Measurements from ENCODE around the gene SERPINB3.
A peak's percentile ranks its signal among the peaks of the same experiment; 100 is the strongest.
"Not testable (repeated sequence)": the region's sequence is repeated elsewhere in the genome, so short reads cannot be mapped to it uniquely, and the experiment has no call there.

The SERPINB3 gene

DNA sequence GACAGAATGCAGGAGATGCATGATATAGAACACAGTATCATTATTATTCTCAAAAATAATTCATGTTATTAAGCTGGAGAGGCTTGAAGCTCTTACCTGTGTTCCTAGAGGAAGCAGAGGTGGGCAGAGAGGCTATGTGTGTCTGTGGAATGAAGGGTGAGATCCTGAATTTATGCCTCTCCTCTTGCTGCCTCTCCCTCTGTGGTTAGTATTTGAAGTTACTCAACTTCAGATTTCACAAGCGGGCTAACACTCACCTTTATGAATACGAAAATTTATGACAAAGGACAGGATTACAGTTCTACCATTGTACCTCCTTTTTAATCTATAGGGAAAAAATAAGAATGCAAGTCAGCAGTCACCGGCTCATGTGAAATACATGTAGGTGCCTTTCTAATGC, at the start of gene SERPINB3:
TSS of gene SERPINB3 (minus strand) at position 144 of the 400 bp plus-strand sequence. CDS start 677 bp downstream, outside the sequence.
- DNase-seq (ENCODE audit: insufficient read length, low spot score); FAIRE-seq: not testable (repeated sequence)

DNA sequence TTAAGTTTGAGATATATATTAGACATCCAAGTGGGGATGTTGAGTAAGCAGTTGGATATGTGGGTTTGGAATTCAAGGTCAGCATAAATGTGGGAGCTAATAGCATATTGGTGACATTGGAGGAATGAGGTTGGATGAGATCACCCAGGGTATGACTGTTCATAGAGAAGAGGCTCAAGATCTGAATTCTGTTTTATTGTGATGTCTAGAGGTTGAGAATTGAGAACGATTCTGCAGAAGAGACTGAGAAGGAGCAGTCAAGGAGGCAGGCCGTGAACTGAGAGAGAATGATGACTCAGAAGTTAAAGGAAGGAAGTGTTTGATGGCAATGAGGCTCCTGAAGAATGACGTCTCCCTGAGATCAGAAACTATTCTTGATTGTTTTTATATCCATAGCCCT, 47.0 kb upstream of the SERPINB3 start:
- no peak for FAIRE-seq

DNA sequence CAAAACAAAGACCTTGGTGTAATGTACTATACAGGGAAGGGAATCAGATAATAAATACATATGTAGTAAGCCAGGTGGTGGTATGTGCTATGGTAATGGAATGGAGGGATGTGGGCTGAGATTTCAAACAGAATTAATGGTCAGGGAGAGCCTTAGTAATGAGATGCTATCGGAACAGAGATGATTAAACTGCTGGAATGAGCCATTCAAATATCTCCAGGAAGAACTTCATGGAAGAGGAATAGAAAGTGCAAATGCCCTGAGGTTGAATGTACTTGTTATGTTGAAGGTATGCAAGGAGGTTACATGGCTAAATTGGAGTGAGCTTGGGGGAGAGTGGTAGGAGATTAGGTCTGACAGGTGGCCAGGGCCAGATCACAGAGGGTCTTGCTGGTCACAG, 46.1 kb upstream of the SERPINB3 start:
- DNase-seq (ENCODE audit: insufficient read length, low spot score) (no peak), FAIRE-seq (no peak)

More for the DNA sequence above, 47.0 kb upstream of the SERPINB3 start:
- peak; percentile 7 for DNase-seq (ENCODE audit: insufficient read length, low spot score)

DNA sequence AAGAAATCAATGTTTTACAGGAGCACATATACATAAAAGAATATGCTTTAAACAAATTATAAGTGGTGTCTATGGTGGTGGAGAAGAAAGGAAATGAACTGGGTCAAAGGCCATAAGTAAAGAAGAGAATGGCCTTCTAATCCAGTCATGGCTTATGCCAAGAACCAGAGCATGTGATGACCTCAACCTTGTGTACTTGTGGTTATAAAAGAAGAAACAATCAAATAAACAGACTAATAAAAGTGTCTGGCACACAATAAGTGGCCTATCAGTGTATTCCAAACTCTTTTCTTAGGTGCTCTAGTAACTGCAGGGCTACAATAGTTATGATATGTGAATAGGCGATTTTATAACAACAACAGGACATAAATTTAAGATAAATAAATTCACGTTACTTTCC, 43.7 kb upstream of the SERPINB3 start:
- DNase-seq (ENCODE audit: insufficient read length, low spot score) (no peak), FAIRE-seq (no peak)

DNA sequence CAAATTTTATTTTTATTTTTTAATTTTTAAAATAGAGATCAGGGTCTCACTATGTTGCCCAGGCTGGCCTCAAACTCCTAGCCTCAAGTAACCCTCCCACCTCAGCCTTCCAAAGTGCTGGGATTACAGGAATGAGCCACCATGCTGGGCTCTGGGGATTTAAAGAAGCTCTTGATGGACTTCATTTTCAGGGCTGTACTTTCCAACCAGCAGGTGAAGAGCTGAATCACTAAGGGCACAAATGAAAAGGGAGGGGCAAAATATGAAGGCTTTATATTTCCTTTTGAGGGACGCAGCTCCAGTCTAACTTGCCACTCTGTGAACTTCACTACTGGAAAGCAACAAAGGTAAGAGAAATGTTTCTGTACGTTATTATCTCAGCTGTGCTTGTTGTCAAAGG, 41.0 kb upstream of the SERPINB3 start, which contains the start of gene SERPINB11:
TSS of gene SERPINB11 (plus strand) at position 301 of the 400 bp plus-strand sequence. CDS start 7,234 bp downstream, outside the sequence.
- FAIRE-seq (no peak), DNase-seq (ENCODE audit: insufficient read length, low spot score) (no peak)

DNA sequence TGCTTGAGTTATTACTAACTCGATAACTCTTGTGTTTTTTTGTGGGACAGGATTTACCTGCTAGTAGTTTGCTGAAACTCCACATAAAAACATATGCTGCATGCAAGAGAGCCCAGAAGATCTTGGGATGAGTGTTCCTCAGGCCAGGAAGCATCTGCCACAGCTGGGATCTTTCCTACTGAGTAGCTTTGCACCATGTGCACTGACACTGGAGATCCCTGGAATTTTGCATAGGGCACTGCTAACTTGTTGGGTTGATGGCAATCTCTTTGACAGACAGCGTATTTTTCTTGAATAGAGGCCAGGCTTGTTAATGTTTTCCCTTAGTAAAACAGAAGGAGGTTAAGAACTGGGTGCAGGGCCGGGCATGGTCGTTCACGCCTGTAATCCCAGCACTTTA, 40.3 kb upstream of the SERPINB3 start:
- DNase-seq (ENCODE audit: insufficient read length, low spot score) (no peak), FAIRE-seq (no peak)

DNA sequence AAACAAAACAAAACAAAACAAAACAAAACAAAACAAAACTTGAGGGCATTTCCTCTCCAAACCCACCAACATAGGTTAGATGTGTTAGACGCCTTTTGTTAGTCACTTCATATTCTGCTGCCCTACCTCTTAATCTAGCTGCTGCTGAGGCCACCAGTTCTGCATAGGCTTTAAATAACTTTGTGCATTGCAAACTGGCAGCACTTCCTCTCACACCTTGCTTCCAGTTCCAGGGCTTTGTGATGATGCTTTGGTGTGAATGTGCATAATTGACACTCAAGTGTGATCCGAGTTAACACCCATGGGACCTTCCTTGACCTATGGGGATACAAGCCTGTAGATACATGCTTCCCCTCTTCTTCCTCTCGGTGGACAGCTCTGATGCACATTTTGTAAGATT, 38.8 kb upstream of the SERPINB3 start:
- FAIRE-seq (no peak), DNase-seq (ENCODE audit: insufficient read length, low spot score) (no peak)

DNA sequence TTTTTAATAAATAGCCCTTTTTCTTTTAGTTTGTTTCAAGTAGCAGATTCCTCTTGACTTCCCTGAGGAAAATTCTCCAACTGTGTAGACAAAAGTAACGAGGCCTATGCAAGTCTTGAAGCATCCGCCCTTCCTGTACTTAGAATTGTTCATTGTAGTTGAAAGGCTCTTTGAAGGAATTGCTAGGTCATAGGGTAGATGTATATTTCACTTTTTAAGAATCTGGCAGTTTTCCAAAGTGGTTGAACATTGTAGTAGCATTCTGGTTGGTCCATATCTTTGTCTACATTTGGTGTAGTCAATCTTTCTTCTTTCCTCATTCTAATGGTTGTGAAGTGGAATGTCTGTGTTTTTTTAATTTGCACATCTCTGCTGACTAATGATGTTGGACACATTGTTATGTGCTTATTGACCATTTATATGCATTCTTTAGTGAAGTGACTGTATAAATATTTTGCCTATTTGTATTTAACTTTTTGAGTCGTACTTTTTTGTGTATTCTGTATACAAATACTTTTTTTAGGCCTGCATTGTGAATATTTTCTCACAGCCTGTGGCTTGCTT, 35.5 kb upstream of the SERPINB3 start:
- FAIRE-seq (no peak), DNase-seq (ENCODE audit: insufficient read length, low spot score) (no peak)

DNA sequence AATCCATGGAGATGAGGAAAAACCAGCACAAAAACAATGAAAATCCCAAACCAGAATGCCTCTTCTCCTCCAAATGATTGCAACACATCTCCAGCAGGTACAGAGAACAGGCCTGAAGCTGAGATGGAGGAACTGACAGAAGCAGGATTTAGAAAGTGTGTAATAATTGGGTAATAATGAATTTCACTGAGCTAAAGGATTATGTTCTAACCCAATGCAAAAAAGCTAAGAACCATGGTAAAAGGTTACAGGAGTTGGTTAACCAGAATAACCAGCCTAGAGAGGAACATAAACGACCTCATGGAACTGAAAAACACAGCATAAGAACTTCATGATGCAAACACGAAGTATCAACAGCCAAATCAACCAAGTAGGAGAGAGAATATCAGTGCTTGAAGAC, 27.4 kb upstream of the SERPINB3 start:
- FAIRE-seq = no peak

DNA sequence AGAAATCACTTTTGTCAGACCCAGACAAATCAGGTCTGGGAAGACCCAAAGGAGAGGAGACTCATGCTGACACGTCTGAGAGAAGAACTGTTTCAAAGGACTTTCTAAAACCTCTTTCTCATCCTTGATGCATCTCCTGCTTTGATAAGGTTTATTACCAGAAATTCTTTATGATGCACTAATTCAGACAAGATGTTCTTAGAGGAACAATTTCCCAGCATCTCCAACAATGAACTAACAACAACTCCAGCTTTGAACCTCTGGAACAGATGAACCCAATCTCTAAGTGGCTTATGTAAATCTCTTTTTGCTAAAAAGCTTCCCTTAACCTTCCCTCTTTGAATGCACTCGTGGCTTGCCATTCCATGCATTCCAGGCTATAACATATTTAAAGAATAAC, 25.2 kb upstream of the SERPINB3 start:
- no peak for DNase-seq (ENCODE audit: insufficient read length, low spot score)
- FAIRE-seq = no peak

More for the DNA sequence above, 27.4 kb upstream of the SERPINB3 start:
- no peak for DNase-seq (ENCODE audit: insufficient read length, low spot score)

DNA sequence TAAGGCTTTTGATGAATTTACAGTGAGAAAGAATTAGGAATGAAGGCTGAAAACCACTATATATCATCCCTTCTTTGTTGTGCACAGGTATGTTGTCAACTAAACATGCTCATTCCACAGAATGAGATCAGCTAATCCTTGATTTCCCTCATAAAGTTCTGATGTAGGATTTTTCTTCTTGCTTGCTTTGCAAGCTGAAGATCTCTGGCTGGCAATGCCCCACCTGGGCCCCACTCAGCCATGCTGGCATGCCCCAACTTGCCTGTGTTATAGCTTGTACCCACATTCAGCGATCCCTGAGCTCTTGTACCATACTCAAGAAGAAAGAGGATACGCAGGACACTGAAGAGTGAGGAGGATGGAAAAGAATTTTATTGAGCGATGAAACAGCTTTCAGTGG, 23.0 kb upstream of the SERPINB3 start:
- no peak for FAIRE-seq
- DNase-seq (ENCODE audit: insufficient read length, low spot score) = no peak

DNA sequence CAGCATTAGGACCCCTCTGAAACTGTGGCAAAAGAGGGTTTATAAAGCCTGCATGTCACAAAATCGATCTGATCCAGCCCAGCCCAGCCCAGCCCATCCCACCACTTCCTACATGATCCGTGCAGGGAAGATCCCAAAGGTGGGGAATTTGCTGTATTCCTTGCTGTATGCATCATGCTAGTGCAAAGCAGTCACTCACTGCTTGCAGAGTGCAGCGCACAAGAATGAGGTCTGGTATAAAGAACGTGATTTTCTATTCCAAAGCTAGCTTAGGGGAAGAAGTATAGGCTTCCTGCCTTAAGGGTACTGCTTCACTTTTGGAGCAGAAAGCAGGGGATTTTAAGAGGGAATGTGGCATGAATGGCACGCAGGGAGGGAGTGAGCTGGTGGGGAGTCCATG, 22.2 kb upstream of the SERPINB3 start:
- FAIRE-seq = no peak
- DNase-seq (ENCODE audit: insufficient read length, low spot score) = no peak

DNA sequence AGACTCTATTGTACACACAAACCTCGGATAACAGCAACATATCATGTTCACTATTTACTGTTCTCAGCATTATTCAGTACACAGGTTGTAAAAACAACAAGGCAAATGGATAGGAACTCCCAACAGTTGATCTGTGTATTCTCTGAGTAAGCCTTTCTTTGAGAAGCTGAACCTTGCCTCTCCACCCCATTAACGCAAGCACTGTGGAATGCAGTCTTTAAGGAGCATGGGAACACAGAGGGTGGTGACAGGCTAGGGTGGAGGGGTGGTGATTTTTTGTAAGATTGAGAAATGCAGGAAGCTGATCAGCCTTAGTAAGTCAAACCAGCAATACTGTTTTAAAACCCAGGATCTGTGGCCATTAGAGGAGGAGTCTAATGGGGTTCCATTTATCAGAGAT, 21.5 kb upstream of the SERPINB3 start:
- FAIRE-seq = no peak
- peak; percentile 25 for DNase-seq (ENCODE audit: insufficient read length, low spot score)

DNA sequence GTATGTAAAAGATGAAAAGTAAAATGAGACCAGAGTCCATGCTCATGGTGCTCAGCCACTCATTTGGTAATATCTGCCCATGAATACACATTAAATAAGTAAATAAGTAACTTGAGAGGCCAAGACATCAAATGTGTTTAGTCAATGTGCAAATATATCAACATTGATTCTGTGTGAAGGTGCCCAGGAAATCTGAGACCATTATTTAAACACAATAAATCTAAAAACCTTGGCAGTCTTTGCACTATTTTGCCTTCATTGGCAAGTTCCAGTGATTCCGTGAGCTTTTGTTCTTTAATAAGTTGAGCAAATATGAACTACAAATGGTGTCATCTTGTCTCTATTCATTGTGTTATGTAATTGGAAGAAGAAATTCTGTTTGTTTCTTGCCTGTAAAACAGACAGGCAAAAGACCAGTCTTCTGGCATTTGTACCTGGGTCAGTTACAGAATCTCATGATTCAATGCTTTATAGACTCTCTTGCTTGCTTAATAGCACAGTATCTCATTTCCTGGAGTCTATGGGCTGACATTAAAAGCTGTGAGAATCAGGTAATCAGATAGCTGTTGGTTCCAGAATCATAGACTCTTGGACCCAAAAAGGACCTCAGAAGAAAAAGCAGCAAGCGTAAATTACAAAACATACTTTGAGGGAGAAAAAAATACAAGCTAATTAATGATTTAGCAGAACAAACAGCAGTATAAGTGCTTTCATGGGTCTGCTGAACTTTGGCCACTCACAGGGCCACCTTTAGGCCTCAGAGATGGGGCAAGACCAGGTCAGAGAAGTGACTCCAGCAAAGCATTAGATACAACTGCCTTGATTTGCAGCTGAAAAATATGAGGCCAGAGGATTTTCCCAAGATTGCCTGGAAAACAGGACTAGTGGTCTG, 20.0 kb upstream of the SERPINB3 start:
- DNase-seq (ENCODE audit: insufficient read length, low spot score) (no peak), FAIRE-seq (no peak)

DNA sequence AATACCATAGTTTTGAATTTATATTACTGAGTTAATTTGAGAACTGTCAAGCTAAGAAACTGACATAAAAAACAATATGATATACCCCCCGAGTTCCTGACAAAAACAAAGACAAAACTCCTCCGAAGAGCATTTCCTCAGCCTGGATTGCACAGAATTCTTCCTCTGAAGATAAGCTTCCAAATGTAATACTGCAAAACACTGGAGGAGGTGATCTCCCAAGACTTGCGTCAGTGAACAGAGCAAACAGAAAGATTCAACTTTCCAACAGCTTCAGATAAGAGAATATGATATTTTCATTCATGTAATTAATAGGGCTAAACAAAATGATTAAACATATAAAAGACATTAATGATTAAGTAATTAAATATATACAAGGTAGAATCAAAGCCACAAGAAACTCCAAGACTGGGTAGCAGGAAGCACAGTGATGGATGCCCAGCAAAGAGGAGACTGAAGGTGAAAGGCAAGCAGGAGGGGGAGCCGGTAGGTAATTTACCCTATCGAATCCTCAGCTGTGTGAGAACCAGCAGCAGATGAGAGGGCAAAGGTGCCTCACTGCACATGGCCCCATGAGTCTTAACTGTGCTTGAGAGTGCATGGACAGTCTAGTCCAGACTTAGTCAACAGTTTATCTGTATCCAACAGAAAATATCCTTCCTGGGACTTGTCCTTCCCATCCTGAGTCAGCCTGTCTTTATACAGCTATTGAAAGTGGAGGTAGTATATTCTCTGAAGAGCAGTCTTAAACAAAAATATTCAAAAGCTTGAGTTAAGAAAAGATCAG, 18.3 kb upstream of the SERPINB3 start:
- DNase-seq (ENCODE audit: insufficient read length, low spot score) (no peak), FAIRE-seq (no peak)

DNA sequence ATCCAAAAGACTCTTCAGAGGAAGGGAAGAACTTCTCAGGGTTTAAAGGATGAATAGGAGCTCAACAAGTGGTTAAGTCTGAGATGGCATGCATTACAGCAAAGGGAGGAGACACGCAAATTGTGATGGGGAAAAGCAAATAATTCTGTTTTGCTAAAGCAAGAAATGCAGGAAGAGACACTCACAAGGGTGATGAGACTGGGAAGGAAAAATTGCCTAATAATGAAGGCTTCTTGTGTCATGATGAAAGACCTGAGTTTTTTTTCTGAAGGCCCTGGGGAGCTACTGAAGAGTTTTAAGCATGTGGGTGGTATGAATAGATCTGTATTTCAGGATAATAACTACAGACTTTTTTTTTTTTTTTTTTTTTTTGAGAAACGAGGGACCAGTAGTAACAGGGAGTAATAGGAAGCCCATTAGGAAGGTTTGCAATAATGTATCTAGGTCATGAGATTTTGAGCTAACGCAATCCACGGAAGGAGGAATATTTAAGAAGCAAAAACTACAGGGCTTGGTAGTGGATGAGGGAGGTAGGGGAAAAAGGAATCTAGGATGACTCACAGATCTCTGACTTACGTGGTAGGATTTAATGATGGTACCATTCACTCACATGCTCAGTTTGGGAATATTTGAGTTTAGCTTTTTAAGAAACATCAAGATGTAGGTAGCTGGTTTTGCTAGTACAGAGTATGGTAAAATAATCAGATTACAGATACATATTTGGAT, 16.0 kb upstream of the SERPINB3 start:
- no peak for DNase-seq (ENCODE audit: insufficient read length, low spot score)

DNA sequence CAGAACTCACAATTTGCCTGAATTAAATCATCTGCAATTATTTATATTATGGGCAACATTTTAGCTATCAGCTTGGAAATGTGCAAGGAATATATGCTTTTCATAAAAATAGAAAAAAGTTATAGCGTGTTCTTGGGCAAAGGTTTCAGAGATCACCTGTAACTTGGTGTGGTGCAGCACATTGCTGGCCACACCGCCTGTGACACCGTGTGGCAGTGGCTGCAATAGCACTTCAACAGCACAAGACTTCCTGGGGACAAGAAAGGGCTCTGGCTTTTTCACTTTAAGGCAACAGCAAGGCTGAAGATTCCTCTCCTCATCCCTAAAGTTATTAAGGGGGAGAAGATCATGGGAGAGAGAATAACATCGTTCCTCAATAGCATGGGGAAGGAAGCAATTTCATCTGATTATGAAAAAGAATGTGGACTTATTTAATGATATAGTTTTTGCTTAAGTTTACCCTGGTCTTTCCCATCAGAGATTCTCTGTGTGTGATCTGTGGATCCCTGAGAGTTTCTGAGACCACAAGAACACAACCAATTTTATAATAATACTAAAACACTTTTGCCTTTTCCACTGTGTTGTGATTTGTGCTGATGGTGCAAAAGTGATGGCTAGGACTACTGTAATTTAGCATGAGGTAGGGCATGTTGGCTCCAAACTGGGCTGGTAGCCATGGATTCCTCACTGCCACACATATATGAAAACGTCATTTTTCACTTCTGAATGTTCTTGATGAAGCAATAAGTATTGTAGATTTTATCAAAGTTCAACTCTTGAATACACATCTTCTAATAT, 15.0 kb upstream of the SERPINB3 start:
- FAIRE-seq (no peak), DNase-seq (ENCODE audit: insufficient read length, low spot score) (no peak)

More for the DNA sequence above, 16.0 kb upstream of the SERPINB3 start:
- FAIRE-seq = no peak

DNA sequence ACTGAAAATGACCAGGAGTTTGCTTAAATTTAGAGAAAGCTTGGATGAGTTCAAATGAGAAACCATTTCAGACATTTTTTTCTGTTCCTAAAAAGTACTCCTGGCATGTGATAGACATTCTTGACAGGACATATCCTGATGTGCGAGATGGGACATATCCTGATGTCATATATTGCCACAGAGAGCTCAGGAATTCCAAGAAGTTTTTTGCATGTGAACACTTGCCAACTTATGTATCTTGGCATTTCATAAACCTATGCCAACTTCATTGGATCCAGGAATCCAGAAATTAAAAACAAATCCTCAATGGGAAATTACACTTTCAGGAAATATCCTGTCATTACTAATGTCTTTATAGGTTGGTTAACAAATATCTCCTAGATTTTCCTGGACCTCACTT, 2.9 kb upstream of the SERPINB3 start:
- FAIRE-seq = no peak
- DNase-seq (ENCODE audit: insufficient read length, low spot score) = no peak

DNA sequence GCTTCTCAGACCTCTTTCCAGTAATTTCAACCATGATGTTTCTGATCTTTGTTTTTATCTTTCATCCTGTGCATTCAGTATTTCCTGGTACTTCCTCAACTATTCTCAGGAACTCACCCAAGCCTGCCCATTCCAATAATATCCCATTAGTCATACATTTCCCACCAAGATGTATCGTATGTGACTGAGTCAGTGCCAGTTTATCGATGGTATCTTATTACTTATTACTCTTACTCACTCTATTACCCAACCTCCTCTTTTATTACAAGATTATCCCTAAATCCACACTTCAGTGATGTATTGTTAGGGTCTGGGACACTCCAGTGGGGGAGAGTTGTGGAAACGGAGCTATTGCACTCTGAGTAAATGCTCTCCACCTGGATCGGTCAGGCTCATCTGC, 2.8 kb downstream of the SERPINB3 start:
- FAIRE-seq; DNase-seq (ENCODE audit: insufficient read length, low spot score): not testable (repeated sequence)

DNA sequence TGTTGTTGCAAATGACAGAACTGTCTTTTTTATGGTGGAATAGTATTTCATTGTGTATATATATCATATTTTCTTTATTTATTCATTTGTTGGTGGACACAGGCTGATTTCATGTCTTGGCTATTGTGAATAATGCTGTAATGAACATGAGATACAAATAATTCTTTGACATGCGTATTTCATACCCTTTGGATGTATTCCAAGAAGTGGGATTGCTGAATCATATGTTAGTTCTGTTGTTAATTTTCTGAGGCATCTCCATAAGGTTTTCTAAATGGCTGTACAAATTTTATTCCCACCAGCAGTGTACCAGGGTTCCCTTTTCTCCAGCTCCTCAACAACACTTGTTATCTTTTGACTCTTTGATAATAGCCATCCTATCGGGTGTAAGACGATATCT, 11.4 kb downstream of the SERPINB3 start:
- not testable (repeated sequence) for DNase-seq (ENCODE audit: insufficient read length, low spot score); FAIRE-seq

Measured in HTR-8/SVneo (cell line).